GM21619 (cell line): Measurements from ENCODE around the gene LOXL1.
A peak's percentile ranks its signal among the peaks of the same experiment; 100 is the strongest.

Source experiments
- ATAC-seq: cut with Tn5 transposase; IDR thresholded peaks from one replicate; pipeline ENCODE4 v1.9.1; 2021; ENCODE audit not compliant: unreplicated experiment

Gene LOXL1

GRCh38 chr15:73991726-73992593 lies 65.7 kb downstream of the LOXL1 start, which contains the start of gene STOML1:
Gene STOML1 (minus strand): TSS chr15:73992295. CDS start chr15:73992223, 72 bp downstream.
- ATAC-seq, result peak; percentile 61

- ATAC-seq, result no peak
Measured at GRCh38 chr15:73992594-73992898, 66.3 kb downstream of the LOXL1 start.

GRCh38 chr15:73993211-73993994 lies 67.1 kb downstream of the LOXL1 start:
- no peak for ATAC-seq

GRCh38 chr15:73994413-73994883 lies 68.2 kb downstream of the LOXL1 start, which contains the start of gene PML:
Gene PML (plus strand): TSS chr15:73994716. CDS start chr15:73994813, 97 bp downstream.
- ATAC-seq, result peak; percentile 64

- no peak for ATAC-seq
Measured at GRCh38 chr15:73994912-73995622, 68.8 kb downstream of the LOXL1 start.

- ATAC-seq, result no peak
Measured at GRCh38 chr15:73996267-73996666, 70.0 kb downstream of the LOXL1 start.

- ATAC-seq, result no peak
Measured at GRCh38 chr15:73996939-73997338, 70.7 kb downstream of the LOXL1 start.

- ATAC-seq, result no peak
Measured at GRCh38 chr15:73997986-73998385, 71.7 kb downstream of the LOXL1 start.
